Measurements from ENCODE around the gene XPO5.

DNA sequence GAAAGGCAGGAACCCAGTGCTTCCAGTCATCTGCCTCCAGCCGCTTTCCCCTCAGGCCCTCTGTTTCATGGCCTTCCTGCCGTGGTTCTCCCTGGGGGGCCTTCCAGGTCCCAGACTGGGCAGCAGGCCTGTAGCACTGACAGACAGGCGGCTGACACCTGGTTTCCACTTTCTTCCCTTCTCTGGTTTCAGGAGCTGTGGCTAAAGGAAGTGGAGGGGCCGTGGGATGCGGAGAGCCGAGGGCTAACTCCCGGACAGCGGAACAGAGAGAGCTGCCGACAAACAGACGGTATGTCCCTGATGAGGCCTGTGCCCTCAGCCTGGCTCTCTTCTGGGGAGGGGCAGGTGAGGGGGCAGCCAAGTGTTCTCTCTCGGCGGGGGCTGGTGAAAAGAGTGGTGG is 78.1 kb downstream of the XPO5 start:
- TF ChIP-seq EZH2phosphoT487 (IDR thresholded peaks at IDR 0.05; ENCODE audit: insufficient read depth, low read depth) (no peak), EZH2 (IDR thresholded peaks at IDR 0.05; ENCODE audit: insufficient read depth, poor library complexity, severe bottlenecking) (no peak)

All from GM23248 (cell line).